AG20443 (cell line): ENCODE results near the gene CNIH3.
A peak's percentile ranks its signal among the peaks of the same experiment; 100 is the strongest.

Source experiments
- DNase-seq: peaks from one replicate; pipeline ENCODE4 v3.0.0; 2012; ENCODE audit warnings: low spot score, mixed read lengths

The CNIH3 gene

DNA sequence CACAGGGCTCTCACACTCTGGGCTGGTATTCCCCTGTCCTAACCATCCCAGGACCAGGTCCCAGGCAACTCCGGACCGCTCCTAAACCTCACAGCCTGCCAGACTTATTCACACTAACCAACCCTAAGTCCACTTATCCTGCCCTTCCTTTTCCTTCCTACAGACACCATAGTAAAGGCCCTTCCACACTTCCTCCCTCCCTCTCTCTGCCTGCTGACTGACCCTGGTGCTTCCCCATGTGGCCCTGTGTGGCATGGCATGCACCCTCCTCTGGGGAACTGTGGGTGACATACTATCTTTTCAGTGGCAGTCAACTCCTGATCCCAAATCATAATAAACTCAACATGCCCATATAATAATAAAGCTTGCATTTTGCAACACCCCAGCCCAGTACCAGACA lies 158.3 kb downstream of the CNIH3 start:
- DNase-seq: no peak

DNA sequence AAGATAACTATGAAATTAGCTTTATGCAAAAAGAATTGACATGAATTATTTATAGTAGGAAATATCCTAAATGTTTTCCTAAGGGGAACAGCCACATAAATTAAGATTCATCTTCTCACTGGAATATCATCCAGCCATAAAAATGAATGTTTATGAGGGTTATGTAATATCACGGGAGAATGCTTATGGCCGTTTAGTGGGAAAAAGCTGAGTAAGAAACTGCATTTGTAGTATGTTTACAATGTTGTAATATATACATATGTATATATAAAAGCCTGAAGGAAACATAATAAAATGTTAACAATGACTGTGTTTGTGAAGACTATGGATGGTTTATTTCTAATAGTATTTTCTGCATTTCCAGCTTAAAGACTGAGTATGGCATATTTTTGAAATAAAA lies 161.1 kb downstream of the CNIH3 start:
- no peak for DNase-seq

DNA sequence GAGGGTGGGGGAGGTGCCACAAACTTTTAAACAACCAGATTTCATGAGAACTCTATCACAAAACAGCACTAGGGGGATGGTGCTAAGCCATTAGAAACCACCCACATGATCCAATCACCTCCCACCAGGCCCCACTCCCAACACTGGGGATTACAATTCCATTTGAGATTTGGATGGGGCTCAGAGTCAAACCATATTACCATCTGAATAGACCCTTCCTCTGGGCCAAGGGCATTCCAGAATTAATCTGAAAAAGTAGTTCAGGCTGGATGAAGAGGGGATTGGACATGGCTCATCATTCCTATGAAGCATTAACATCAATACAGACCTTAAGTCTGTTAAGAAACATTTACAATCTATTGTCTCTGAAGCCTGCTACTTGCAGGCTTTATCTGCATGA lies 163.4 kb downstream of the CNIH3 start:
- DNase-seq: no peak

DNA sequence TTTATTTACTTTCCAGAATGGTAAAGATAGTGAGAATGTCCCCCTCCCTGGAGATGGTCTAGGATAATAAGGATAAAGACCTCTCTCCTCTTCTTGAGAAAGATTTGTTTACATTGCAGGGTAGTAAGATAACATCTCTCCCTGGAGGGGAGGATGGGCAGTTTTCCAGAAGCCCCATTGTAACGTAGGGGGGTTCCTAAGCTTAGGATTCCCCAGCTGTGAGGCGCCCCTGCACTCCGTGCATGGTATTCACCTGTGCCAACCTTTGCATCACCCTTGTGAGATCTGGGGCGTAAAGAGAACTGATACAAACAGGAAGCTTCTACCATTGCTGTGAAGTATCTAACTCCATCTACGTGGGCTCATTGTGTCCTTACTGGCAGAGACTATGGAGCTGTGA lies 164.6 kb downstream of the CNIH3 start:
- no peak for DNase-seq

DNA sequence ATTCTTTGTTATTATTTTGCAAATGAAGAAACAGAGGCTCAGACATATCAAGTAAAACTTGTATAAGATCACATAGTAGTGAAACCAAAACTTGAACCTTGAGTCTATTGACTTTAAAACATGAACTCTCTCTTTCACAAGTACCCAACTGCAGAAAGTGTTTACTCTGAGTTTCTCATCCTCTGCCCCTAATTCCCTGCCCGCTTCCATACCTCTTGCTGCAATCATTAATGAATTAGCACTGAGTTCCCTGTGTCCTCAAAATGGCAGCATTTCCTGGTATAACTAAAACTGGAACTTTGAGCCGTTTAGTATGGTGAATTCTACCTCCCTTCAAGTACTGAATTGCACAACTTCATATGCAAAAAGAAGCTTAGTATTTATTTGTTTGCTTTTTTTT lies 165.7 kb downstream of the CNIH3 start:
- DNase-seq: no peak

DNA sequence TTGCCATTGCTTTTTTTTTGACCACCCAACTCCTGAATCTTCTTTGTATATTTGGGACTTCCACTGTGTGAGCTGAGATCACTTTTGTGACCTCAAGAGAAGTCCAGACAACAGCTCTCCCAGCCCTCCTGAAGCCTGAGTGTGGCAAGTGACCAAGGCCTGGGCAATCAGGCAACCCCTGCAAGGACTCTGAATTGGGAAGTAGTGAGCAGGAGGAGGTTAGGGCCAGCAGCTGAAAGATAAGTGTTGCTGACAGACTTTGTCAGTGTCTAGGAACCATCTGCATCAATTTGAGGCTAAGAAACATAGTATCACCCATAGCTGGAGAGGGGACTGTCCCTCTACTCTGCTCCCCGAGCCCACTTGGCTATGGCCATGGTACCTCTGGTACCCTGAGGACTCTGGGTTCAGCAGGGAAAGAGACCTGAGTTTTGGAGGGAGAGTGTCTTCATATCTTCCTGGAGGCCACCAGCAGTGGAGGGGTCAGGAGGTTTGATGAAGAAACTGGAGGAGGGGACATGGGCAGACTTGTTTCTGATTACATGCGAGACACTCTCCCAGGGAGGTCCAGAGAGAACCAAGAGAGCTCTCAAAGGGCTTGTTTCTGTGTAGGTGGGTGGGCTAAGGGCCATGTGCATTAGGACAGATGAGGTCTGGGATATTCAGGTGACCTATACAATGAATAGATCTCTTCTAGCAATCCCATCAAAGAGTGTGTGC lies 166.3 kb downstream of the CNIH3 start:
- no peak for DNase-seq

GRCh38 chr1:224783006-224783651 lies 167.0 kb downstream of the CNIH3 start:
- no peak for DNase-seq

DNA sequence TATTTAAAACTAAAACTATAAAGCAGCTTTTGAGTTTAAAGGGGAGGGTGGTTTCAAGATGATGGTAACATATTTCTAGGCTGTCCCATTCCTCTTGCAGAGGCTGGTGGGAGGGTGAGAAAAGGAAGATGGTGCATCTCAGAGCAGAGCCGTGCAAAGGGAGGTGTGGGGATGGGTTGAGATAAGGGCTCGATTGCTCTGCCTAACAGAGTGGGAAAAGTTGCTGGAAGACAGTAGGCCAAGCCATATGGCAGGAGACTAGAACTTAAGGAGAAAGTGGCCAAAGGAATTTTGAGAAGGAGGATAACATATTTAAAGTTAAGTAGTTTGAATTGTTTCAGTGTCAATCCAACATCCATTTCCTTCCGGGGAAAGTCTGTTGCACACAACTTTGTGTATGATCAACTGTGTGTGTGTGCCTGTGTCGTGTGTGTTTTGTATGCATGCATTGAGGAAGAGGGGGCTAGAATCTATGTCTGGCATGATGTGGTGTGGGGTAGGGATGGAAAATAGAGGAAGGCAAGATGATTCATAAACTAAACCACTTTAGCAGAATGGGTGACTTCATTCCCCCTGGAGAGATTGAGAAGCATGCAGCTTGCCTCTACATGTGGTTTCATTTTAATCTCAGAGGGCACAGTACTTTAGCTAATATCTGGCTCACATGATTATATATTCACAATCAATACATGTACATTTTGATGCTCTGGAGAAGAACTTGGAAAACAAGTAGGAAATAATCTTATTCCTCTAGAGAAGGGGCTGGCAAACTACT lies 168.3 kb downstream of the CNIH3 start:
- peak; percentile 78 for DNase-seq

DNA sequence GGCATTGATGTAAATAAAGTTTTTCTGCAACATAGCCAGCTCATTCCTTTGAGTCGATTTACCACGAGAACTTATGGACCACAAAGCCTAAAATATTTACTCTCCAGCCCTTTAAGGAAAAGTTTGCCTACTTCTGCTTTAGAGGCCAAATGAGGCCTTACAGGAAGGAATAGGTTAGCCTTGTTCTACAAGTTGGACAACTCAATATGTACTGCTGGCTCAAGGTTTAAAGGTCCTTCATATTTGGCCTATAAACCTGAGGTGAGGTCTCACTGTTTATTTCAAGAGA lies 168.9 kb downstream of the CNIH3 start:
- DNase-seq: no peak

- DNase-seq: no peak
Measured at GRCh38 chr1:224785622-224786021, 169.5 kb downstream of the CNIH3 start.

- DNase-seq: peak; percentile 20
Measured at GRCh38 chr1:224786533-224787250, 170.6 kb downstream of the CNIH3 start.

DNA sequence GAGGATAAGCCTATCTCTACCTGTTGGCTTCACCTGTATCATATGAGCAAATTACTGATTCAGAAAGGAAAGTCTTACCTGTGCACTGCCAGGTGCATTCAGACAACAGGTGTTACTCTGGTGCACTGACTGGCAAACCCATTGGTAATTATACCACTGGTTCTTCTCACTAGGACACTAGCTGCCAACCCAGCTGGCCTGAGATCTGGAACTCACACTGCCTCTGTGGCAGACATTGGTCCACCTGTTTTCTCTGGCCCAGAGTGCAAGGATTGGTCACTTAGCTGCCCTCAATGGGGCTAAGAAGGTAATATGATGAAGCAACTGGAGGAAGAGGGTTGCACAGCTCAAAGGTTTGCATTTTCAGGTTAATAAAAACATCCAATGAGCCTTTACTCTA lies 173.2 kb downstream of the CNIH3 start:
- no peak for DNase-seq
